Measurements from ENCODE around the gene RNF31. TPM values are rescaled to one million over a fixed set of nuclear protein-coding genes. Genes with fewer than 3 reads are reported as not detected.
"Not testable (repeated sequence)": the region's sequence is repeated elsewhere in the genome, so short reads cannot be mapped to it uniquely, and the experiment has no call there.

RNF31 gene
- total RNA-seq, 4 donors from 2014 or later: 19.0 to 38.9 (median 32.0) TPM

DNA sequence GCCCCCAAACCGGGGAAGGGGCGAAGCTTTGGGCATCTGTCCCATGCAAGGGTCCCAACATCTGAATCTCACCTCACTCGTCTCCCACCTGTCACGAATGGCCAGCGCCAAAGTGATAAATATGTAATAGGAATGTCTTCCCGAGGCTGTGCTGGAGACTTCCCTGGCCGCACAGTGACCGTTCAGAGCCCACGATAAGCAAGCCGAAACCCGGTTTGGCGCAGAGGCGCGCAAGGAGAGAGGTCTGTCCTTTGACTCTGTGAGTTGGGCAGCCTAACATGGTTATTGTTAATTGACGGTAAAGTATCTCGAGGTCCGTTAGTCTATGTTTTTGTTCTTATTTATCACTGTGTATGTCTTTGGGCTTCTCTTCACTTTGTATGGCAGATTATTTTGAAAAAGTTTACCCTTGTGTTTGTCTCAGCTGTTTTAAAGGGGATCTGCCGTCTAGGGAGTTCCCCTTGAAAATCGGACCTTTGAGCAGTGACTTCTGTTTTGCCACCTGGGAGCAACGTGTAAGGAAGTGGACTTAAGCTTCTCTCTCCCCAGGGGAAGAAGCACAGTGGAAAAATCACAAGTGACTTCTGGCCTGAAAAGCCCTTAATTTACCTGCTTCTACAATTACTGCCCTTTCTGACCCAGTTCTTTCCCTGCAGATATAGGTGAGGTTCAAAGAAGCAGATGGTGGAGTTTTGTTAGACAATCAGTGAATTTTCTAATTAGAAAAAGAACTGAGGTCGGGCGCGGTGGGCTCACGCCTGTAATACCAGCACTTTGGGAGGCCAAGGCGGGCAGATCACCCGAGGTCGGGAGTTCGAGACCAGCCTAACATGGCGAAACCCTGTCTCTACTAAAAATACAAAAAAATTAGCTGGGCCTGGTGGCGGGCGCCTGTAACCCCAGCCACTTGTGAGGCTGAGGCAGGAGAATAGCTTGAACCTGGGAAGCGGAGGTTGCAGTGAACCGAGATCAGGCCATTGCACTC lies 49.1 kb downstream of the RNF31 start:
- Histone ChIP-seq H3K27ac (peak overlapping the region; percentile 85 to 99 (median 96)), H3K9me3 (no peaks in the 10 kb centered on the region), H3K4me1 (peaks cover 4 to 51% (median 16%) of the 10 kb centered on the region in 3 donors), H3K36me3 (peaks cover 0 to 50% of the 10 kb centered on the region in 2 donors), H3K4me3 (peak overlapping the region; percentile 82 to 83), H3K27me3 (no peaks in the 10 kb centered on the region)
- 16 to 36% methylated on average over 10 to 16 of the region's 33 CpGs for WGBS, 2 donors (ENCODE audit: low coverage in 1 of 2)
- no peak for TF ChIP-seq POLR2AphosphoS5 (IDR thresholded peaks at IDR 0.05)
- TF ChIP-seq POLR2A (IDR thresholded peaks at IDR 0.05): no peak
- TF ChIP-seq, protein P1, sequence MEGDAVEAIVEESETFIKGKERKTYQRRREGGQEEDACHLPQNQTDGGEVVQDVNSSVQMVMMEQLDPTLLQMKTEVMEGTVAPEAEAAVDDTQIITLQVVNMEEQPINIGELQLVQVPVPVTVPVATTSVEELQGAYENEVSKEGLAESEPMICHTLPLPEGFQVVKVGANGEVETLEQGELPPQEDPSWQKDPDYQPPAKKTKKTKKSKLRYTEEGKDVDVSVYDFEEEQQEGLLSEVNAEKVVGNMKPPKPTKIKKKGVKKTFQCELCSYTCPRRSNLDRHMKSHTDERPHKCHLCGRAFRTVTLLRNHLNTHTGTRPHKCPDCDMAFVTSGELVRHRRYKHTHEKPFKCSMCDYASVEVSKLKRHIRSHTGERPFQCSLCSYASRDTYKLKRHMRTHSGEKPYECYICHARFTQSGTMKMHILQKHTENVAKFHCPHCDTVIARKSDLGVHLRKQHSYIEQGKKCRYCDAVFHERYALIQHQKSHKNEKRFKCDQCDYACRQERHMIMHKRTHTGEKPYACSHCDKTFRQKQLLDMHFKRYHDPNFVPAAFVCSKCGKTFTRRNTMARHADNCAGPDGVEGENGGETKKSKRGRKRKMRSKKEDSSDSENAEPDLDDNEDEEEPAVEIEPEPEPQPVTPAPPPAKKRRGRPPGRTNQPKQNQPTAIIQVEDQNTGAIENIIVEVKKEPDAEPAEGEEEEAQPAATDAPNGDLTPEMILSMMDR (IDR thresholded peaks at IDR 0.05): no peak
- no peak for TF ChIP-seq EP300 (IDR thresholded peaks at IDR 0.05)
- peak; percentile 9 for ATAC-seq

DNA sequence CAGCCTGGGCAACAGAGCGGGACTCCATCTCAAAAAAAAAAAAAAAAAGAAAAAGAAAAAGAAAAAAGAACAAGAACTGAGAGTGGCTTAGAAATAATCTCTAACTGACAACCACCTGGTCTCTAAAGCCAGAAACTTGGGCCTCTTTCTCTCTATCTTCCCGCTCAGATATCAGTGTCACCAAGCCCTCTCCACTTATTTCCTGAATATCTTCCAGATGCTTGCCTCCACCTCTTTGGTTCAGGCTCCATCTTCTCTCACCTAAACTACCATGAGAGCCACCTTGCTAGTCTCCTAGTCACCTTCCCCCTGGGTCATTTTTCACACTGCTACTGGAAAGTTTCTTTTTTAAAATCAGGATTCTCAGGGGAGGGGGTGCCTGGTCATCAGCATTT lies 49.8 kb downstream of the RNF31 start:
- Histone ChIP-seq H3K9me3 (no peaks in the 10 kb centered on the region), H3K27ac (no peak overlapping the region), H3K4me1 (peaks cover 4 to 49% (median 16%) of the 10 kb centered on the region in 3 donors), H3K4me3 (no peak overlapping the region), H3K36me3 (peaks cover 0 to 50% of the 10 kb centered on the region in 2 donors), H3K27me3 (no peaks in the 10 kb centered on the region)
- no peak for ATAC-seq
- 83 to 95% methylated on average over 1 to 2 of the region's 2 CpGs for WGBS, 2 donors (ENCODE audit: low coverage in 1 of 2)
- TF ChIP-seq POLR2A (IDR thresholded peaks at IDR 0.05) (no peak), POLR2AphosphoS5 (IDR thresholded peaks at IDR 0.05) (no peak), EP300 (IDR thresholded peaks at IDR 0.05) (no peak)
- TF ChIP-seq, protein P1 (IDR thresholded peaks at IDR 0.05): no peak

DNA sequence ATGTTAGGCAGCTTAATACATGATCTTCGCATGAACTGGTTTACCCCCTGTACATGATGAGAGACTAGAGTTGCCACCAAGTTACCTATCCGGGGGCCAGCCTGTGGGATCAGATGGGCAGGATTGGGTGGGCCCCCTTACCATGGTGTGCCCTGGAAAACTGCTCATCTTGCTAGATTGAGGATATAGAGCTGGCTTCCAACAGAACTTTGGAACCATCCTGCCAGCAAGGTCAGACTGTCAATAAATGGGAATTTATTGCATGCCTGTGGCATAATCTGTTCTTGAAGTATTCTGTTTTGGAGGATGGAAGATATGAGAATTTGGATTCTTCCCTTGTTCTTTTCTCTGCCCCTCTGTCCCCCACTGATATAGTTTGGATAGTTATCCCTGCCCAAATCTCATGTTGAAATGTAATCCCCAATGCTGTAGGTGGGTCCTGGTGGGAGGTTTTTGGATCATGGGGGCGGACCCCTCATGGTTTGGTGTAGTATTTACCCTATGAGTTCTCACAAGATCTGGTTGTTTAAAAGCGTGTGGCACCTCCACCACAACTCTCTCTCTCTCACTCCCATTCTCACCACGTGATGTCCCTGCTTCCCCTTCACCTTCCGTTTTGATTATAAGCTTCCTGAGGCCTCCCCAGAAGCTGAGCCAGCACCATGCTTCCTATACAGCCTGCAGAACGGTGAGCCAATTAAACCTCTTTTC lies 51.7 kb downstream of the RNF31 start:
- H3K4me1 ChIP-seq: peaks cover 4 to 42% (median 16%) of the 10 kb centered on the region in 3 donors
- TF ChIP-seq POLR2AphosphoS5 (IDR thresholded peaks at IDR 0.05) (no peak), EP300 (IDR thresholded peaks at IDR 0.05) (no peak), POLR2A (IDR thresholded peaks at IDR 0.05) (no peak)
- TF ChIP-seq, protein P1 (IDR thresholded peaks at IDR 0.05): no peak
- H3K4me3 ChIP-seq: no peak overlapping the region
- no peak for ATAC-seq
- 75 to 89% methylated on average over 4 to 6 of the region's 7 CpGs for WGBS, 2 donors (ENCODE audit: low coverage in 1 of 2)
- H3K9me3 ChIP-seq: no peaks in the 10 kb centered on the region
- H3K27me3 ChIP-seq: no peaks in the 10 kb centered on the region
- no peak overlapping the region for H3K27ac ChIP-seq
- peaks cover 0 to 48% of the 10 kb centered on the region in 2 donors for H3K36me3 ChIP-seq

DNA sequence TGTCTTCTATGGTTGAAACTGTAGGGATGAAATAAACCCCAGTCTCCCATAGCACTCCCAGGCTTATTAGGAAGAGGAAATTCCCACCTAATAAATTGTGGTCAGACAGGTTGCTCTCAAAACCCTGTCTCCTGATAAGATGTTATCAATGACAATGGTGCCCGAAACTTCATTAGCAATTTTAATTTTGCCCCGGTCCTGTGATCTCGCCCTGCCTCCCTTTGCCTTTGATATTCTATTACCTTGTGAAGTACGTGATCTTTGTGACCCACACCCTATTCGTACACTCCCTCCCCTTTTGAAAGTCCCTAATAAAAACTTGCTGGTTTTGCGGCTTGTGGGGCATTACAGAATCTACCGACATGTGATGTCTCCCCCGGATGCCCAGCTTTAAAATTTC lies 55.2 kb downstream of the RNF31 start:
- H3K27me3 ChIP-seq, H3K4me3 ChIP-seq, H3K27ac ChIP-seq, H3K9me3 ChIP-seq, ATAC-seq: not testable (repeated sequence)
- Histone ChIP-seq H3K36me3 (peaks cover 0 to 80% of the 10 kb centered on the region in 2 donors), H3K4me1 (peaks cover 0 to 16% (median 0%) of the 10 kb centered on the region in 3 donors)
- WGBS, 2 donors (ENCODE audit: low coverage in 1 of 2): 80 to 81% methylated on average over 6 to 8 of the region's 8 CpGs

DNA sequence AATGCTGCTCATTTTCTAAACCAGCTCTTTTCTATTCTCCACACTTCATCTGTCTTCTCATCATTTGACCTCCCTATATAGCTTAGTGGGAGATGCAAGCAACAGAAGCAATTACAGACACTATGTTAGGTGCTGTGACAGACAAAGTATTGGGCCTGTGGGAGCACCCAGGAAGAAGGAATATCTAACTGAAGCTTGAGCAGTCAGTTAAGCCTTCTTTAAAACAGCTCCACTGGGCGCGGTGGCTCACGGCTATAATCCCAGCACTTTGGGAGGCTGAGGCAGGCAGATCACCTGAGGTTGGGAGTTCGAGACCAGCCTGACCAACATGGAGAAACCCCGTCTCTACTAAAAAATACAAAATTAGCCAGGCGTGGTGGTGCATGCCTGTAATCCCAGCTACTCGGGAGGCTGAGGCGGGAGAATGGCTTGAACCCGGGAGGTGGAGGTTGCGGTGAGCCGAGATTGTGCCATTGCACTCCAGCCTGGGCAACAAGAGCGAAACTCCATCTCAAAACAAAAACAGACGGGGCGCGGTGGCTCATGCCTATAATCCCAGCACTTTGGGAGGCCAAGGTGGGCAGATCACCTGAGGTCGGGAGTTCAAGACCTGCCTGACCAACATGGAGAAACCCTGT lies 56.1 kb downstream of the RNF31 start:
- 77 to 99% methylated on average over 8 to 12 of the region's 16 CpGs for WGBS, 2 donors (ENCODE audit: low coverage in 1 of 2)
- peaks cover 0 to 88% of the 10 kb centered on the region in 2 donors for H3K36me3 ChIP-seq
- ATAC-seq: not testable (repeated sequence)

More for the DNA sequence above, 56.1 kb downstream of the RNF31 start:
- not testable (repeated sequence) for H3K4me3 ChIP-seq, H3K9me3 ChIP-seq, H3K4me1 ChIP-seq, H3K27me3 ChIP-seq, H3K27ac ChIP-seq

Measured in gastroesophageal sphincter (tissue), 4 donors.